Brain microvascular endothelial cell (primary cell): ENCODE results near the gene CASKIN1.
A peak's percentile ranks its signal among the peaks of the same experiment; 100 is the strongest.

Experiments
- DNase-seq: peaks from one replicate; pipeline ENCODE4 v3.0.0-alpha.2; 2020
- H3K27ac ChIP-seq: fragments of 250-450 bp; sonication (Bioruptor Pico); 2 replicates; pipeline ENCODE4 v1.5.1; 2020; ENCODE audit warnings: mild to moderate bottlenecking, moderate library complexity
- H3K27me3 ChIP-seq: fragments of 250-450 bp; sonication (Bioruptor Pico); replicated peaks from 2 replicates; pipeline ENCODE4 v1.5.1; 2020; ENCODE audit warnings: mild to moderate bottlenecking
- H3K36me3 ChIP-seq: fragments of 250-450 bp; sonication (Bioruptor Pico); replicated peaks from 2 replicates; pipeline ENCODE4 v1.5.1; 2020; ENCODE audit warnings: mild to moderate bottlenecking
- H3K4me3 ChIP-seq: 2 replicates; pipeline ENCODE4 v1.5.1; 2011; ENCODE audit warnings: low read depth, mild to moderate bottlenecking, control low read depth, low read length, moderate library complexity
- CTCF ChIP-seq: IDR thresholded peaks from 2 replicates; pipeline ENCODE4 v1.5.1; 2011; ENCODE audit warnings: low read depth, mild to moderate bottlenecking, moderate library complexity, low read length, control low read depth, inconsistent platforms; ENCODE audit errors: missing control alignments
- in situ Hi-C: cut with HindIII; loops from 2 replicates; pipeline ENCODE4 v1.10.0; 2017; ENCODE audit warnings: low sequenced_read_pairs, low pct_ligation_motif_present

Gene CASKIN1

GRCh38 chr16:2208772-2209171 lies 12.4 kb upstream of the CASKIN1 start:
- in situ Hi-C loops: no loop called here
- Histone ChIP-seq H3K27me3 (no peaks in the 10 kb centered on the region), H3K27ac (no peak overlapping the region), H3K4me3 (no peak overlapping the region), H3K36me3 (peaks cover 22% of the 10 kb centered on the region)
- no peak for TF ChIP-seq CTCF
- DNase-seq: no peak

GRCh38 chr16:2208308-2208707 lies 11.9 kb upstream of the CASKIN1 start:
- Histone ChIP-seq H3K36me3 (peaks cover 22% of the 10 kb centered on the region), H3K27me3 (no peaks in the 10 kb centered on the region), H3K27ac (no peak overlapping the region), H3K4me3 (no peak overlapping the region)
- DNase-seq: no peak
- TF ChIP-seq CTCF: no peak
- in situ Hi-C loops: no loop called here

- H3K27me3 ChIP-seq: no peaks in the 10 kb centered on the region
- H3K36me3 ChIP-seq: peaks cover 22% of the 10 kb centered on the region
- H3K27ac ChIP-seq: no peak overlapping the region
- no peak for TF ChIP-seq CTCF
- H3K4me3 ChIP-seq: no peak overlapping the region
- DNase-seq: no peak
- in situ Hi-C loops: no loop called here
Observed at GRCh38 chr16:2207872-2208271, 11.5 kb upstream of the CASKIN1 start.

- H3K27me3 ChIP-seq: no peaks in the 10 kb centered on the region
- H3K4me3 ChIP-seq: no peak overlapping the region
- H3K36me3 ChIP-seq: peaks cover 22% of the 10 kb centered on the region
- no peak overlapping the region for H3K27ac ChIP-seq
- TF ChIP-seq CTCF: no peak
- DNase-seq: no peak
- in situ Hi-C loops: no loop called here
Observed at GRCh38 chr16:2206780-2207433, 10.5 kb upstream of the CASKIN1 start.

GRCh38 chr16:2206420-2206779 lies 10.0 kb upstream of the CASKIN1 start:
- in situ Hi-C loops: no loop called here
- H3K27ac ChIP-seq: no peak overlapping the region
- TF ChIP-seq CTCF: no peak

GRCh38 chr16:2205967-2206313 lies 9.5 kb upstream of the CASKIN1 start:
- peak overlapping the region; percentile 94 for H3K27ac ChIP-seq

More at GRCh38 chr16:2206420-2206779, 10.0 kb upstream of the CASKIN1 start:
- Histone ChIP-seq H3K4me3 (peak overlapping the region; percentile 97), H3K36me3 (peaks cover 22% of the 10 kb centered on the region), H3K27me3 (no peaks in the 10 kb centered on the region)
- DNase-seq: no peak

More at GRCh38 chr16:2205967-2206313, 9.5 kb upstream of the CASKIN1 start:
- no peak for TF ChIP-seq CTCF
- no peak for DNase-seq
- peak overlapping the region; percentile 97 for H3K4me3 ChIP-seq
- in situ Hi-C loops: no loop called here
- H3K36me3 ChIP-seq: peaks cover 22% of the 10 kb centered on the region
- no peaks in the 10 kb centered on the region for H3K27me3 ChIP-seq
